ENCODE data around the gene HDAC9.

The HDAC9 gene

GRCh38 chr7:18468795-18469194 is 26.8 kb upstream of the HDAC9 start:
- H3K27ac ChIP-seq, result no peak overlapping the region
- H3K4me3 ChIP-seq, result no peak overlapping the region
- H3K36me3 ChIP-seq, result no peaks in the 10 kb centered on the region
- no peak for TF ChIP-seq CTCF (IDR thresholded peaks at IDR 0.05)
- H3K27me3 ChIP-seq, result no peaks in the 10 kb centered on the region
- DNase-seq, result no peak
- peaks cover 0 to 32% (median 2%) of the 10 kb centered on the region in 4 donors for H3K4me1 ChIP-seq
- peaks cover 0 to 5% (median 0%) of the 10 kb centered on the region in 3 donors for H3K9me3 ChIP-seq
- intact Hi-C loops (cut with DNase I; ENCODE audit: low total_unique reads), result no loop called here

GRCh38 chr7:18469316-18469715 is 26.2 kb upstream of the HDAC9 start:
- peaks cover 0 to 5% (median 0%) of the 10 kb centered on the region in 3 donors for H3K9me3 ChIP-seq
- H3K4me1 ChIP-seq, result peaks cover 0 to 32% (median 2%) of the 10 kb centered on the region in 4 donors
- no peaks in the 10 kb centered on the region for H3K27me3 ChIP-seq
- intact Hi-C loops (cut with DNase I; ENCODE audit: low total_unique reads), result no loop called here
- H3K4me3 ChIP-seq, result no peak overlapping the region
- no peak for DNase-seq
- TF ChIP-seq CTCF (IDR thresholded peaks at IDR 0.05), result no peak
- H3K36me3 ChIP-seq, result no peaks in the 10 kb centered on the region
- no peak overlapping the region for H3K27ac ChIP-seq

- no peak for DNase-seq
- Histone ChIP-seq H3K9me3 (no peaks in the 10 kb centered on the region), H3K4me3 (no peak overlapping the region), H3K36me3 (no peaks in the 10 kb centered on the region), H3K27ac (no peak overlapping the region), H3K27me3 (no peaks in the 10 kb centered on the region), H3K4me1 (peaks cover 0 to 38% (median 2%) of the 10 kb centered on the region in 4 donors)
- intact Hi-C loops (cut with DNase I; ENCODE audit: low total_unique reads), result no loop called here
- no peak for TF ChIP-seq CTCF (IDR thresholded peaks at IDR 0.05)
These were observed 23.9 kb upstream of the HDAC9 start for GRCh38 chr7:18471476-18472160.

- H3K9me3 ChIP-seq, result no peaks in the 10 kb centered on the region
- H3K4me3 ChIP-seq, result no peak overlapping the region
- H3K36me3 ChIP-seq, result no peaks in the 10 kb centered on the region
- H3K4me1 ChIP-seq, result peaks cover 0 to 38% (median 2%) of the 10 kb centered on the region in 4 donors
- H3K27me3 ChIP-seq, result no peaks in the 10 kb centered on the region
- intact Hi-C loops (cut with DNase I; ENCODE audit: low total_unique reads), result no loop called here
- no peak overlapping the region for H3K27ac ChIP-seq
- DNase-seq, result no peak
- TF ChIP-seq CTCF (IDR thresholded peaks at IDR 0.05), result no peak
These were observed 23.4 kb upstream of the HDAC9 start for GRCh38 chr7:18472161-18472483.

GRCh38 chr7:18473119-18473518 is 22.4 kb upstream of the HDAC9 start:
- DNase-seq, result no peak
- Histone ChIP-seq H3K4me1 (peaks cover 0 to 38% (median 2%) of the 10 kb centered on the region in 4 donors), H3K4me3 (no peak overlapping the region), H3K27ac (no peak overlapping the region), H3K36me3 (no peaks in the 10 kb centered on the region), H3K27me3 (no peaks in the 10 kb centered on the region), H3K9me3 (no peaks in the 10 kb centered on the region)
- TF ChIP-seq CTCF (IDR thresholded peaks at IDR 0.05), result no peak
- intact Hi-C loops (cut with DNase I; ENCODE audit: low total_unique reads), result no loop called here

GRCh38 chr7:18474944-18475343 is 20.6 kb upstream of the HDAC9 start:
- no peak overlapping the region for H3K27ac ChIP-seq
- no peaks in the 10 kb centered on the region for H3K27me3 ChIP-seq
- H3K9me3 ChIP-seq, result no peaks in the 10 kb centered on the region
- DNase-seq, result no peak
- H3K4me1 ChIP-seq, result peaks cover 0 to 28% (median under 1%) of the 10 kb centered on the region in 4 donors
- intact Hi-C loops (cut with DNase I; ENCODE audit: low total_unique reads), result no loop called here
- H3K4me3 ChIP-seq, result no peak overlapping the region
- no peaks in the 10 kb centered on the region for H3K36me3 ChIP-seq
- no peak for TF ChIP-seq CTCF (IDR thresholded peaks at IDR 0.05)
